HG03280 (cell line): Measurements from ENCODE around the gene CAPN8.

Source experiments
- ATAC-seq: cut with Tn5 transposase; IDR thresholded peaks from one replicate; pipeline ENCODE4 v1.9.1; 2021; ENCODE audit warnings: mild to moderate bottlenecking, moderate library complexity; ENCODE audit not compliant: unreplicated experiment

Gene CAPN8

DNA sequence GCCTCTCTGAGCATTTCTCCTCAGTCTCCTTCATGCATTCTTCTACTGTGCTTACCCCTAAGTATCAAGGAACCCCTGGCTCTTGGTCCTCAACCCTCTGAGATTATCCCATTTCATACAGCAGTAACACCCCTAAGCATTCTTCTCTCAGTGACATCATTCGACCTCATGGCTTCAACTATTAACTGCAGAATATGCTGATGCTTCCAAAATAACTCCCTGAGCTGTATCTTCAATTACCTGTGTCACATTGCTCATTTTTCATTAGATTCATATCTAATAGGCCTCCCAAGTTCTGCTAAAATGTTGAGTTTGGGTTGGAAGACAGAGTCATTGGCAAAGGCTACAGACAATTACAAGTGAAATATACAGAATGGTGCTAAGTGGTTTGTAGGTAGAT lies 7.5 kb downstream of the CAPN8 start:
- ATAC-seq: no peak

DNA sequence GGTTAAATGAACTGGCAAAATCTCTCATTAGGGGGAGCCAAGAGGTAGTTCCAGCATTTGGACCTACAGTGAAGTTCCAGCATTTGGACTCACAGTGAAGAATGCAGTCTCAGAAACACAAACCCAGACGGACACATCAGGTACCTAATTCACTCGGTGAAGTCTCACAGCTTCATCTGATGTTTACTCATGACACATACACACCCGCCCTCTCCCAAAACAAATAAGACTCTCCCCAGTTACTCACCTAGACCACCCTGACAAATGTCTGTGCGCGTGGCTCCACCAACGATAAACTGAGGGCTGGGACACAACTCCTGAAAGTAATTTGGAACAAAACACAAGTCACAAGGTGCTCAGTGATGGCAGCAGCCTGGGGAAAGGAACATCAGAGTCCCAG lies 11.4 kb downstream of the CAPN8 start:
- ATAC-seq: no peak

DNA sequence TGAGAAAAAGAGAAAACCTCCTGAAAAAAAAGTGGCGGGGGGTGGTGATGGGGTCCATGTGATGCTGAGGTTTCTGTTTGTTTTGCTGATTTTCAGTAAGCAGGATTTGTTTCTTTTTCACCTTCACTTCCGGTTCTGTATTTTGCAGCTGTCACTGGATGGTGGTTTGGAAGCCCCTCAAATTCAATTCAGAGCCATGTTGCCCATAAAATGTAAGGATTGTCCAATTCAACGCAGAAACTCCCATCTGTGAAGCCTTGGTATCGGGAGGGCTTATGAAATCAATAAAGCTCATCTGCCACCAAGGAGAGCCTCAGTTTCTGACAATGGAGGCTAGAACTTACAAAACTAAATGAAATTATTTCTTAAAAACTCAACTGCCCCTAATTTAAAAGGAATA lies 12.1 kb downstream of the CAPN8 start:
- ATAC-seq: no peak

GRCh38 chr1:223653015-223653414 lies 12.5 kb downstream of the CAPN8 start:
- ATAC-seq: no peak

DNA sequence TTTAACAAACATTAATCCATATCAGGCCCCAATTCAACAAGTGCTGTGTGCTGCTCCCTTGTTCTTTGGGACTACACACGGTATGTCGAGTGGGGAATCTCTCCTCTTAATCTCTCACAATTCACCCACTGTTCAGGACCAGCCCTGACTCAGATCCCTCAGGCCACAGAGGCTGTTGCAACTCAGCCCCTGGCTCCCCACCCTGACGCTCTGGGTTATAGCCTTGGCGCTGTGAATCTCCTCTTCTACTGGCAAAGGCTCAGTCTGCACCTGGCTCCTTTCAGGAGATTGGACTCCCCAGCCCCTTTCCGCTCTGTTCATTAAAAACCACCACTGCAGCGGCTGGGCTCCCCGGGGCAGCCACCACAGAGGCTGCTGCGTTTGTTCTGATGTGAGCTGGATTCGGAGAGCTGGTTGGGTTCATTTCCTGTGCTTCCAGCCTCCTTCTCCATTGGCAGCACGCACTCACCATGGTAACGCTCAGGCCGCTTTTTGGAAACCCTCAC lies 13.0 kb downstream of the CAPN8 start:
- ATAC-seq: no peak

- no peak for ATAC-seq
These were observed 14.1 kb downstream of the CAPN8 start for GRCh38 chr1:223651291-223651991.

DNA sequence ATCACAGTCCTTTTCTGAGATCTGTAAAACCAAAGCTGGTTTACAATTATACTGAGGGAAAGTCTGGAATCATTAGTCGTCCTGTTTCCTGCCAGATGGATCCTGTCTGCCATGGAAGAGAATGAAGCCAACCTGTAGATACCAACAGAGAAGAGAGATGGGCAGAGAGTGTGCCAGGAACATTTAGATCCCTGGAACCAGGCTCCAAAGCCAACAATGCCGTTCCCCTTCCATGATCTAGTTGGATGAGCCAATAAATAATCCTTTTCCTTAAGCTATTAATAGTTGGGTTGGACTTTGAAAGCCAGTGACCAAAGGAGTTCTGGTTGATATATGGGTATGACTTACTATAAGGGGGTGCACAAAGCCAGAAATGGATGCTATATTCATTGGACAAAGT lies 15.0 kb downstream of the CAPN8 start:
- ATAC-seq: no peak

GRCh38 chr1:223649222-223649621 lies 16.3 kb downstream of the CAPN8 start:
- no peak for ATAC-seq

DNA sequence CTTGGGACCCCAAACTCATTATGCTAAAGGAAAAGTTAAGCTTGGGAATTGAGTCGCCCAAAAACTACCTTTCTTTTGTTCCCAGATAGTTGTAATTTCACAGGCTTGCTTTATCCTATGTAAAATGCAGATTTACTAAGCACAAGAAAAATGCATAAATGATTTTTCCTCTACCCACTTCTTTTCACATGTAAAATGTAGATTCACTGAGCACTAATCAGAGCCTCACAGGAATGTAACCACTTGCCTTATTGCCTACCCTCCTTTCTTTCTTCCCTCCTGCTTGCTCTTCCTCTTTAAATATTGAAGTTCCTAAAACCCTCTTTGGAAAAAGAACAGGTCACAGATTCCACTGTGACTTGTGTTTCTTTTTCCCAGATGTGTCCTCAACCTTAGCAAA lies 18.3 kb downstream of the CAPN8 start:
- ATAC-seq: no peak

- no peak for ATAC-seq
These were observed 19.6 kb downstream of the CAPN8 start for GRCh38 chr1:223645903-223646302.

DNA sequence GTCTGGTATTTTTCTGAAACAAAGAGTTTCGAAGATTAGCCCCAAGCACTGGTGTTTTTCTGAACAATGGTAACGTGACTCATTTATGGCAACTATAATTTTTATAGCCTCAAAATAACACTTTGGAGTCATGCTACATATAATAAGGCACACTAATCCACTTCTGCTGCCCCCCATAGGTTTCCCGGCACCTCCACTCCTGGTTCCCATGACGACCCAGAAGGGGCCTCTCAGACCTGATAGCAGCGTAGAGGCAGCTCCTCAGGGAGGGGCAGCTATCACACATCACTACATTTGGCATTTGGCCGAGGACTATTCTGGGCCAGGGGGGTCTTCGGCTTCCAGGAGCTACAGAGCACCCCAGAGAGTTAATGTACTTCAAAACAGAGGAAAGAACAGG lies 23.3 kb downstream of the CAPN8 start:
- ATAC-seq: no peak

GRCh38 chr1:223641523-223642039 lies 23.9 kb downstream of the CAPN8 start:
- no peak for ATAC-seq

- no peak for ATAC-seq
These were observed 26.2 kb downstream of the CAPN8 start for GRCh38 chr1:223639331-223639749.

DNA sequence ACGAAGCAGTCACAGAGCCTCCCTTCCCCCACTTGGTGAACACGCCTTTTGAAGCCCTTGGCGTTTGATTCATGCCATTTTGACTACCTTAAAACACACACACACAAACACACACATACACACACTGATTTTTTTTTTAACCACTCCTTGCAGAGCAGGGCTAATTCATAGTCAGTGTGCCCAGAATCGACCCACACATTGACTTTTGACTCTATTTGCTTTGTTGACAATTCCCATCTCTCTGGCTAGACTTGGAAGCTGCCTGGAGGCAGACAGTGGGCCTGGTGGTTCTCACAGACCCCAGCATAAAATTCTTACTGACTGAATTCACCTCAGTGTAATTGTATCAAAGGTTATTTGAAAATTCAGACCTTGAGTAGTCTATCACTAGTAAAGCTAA lies 30.3 kb downstream of the CAPN8 start:
- ATAC-seq: no peak

GRCh38 chr1:223634423-223634822 lies 31.1 kb downstream of the CAPN8 start:
- no peak for ATAC-seq

- no peak for ATAC-seq
These were observed 33.5 kb downstream of the CAPN8 start for GRCh38 chr1:223631956-223632355.

DNA sequence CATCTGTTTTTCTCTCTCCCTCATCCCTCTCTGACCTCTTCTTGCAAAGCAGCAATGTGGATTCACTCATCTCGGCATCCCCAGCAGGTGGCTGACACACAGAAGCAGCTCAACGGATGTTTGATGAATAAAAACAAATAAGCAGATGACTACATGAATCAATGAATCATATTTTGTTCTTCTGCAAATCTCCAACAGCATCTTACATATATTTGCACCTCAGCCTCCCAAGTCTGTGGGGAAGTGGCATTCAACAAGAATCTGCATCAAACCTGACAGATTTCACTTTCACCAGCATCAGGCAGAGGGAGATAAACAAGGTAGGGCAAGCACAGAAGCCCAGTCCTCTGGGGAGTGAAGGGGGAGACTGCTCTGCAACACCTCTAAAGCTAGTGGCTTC lies 34.0 kb downstream of the CAPN8 start:
- ATAC-seq: no peak

GRCh38 chr1:223629126-223629457 lies 36.4 kb downstream of the CAPN8 start:
- no peak for ATAC-seq

DNA sequence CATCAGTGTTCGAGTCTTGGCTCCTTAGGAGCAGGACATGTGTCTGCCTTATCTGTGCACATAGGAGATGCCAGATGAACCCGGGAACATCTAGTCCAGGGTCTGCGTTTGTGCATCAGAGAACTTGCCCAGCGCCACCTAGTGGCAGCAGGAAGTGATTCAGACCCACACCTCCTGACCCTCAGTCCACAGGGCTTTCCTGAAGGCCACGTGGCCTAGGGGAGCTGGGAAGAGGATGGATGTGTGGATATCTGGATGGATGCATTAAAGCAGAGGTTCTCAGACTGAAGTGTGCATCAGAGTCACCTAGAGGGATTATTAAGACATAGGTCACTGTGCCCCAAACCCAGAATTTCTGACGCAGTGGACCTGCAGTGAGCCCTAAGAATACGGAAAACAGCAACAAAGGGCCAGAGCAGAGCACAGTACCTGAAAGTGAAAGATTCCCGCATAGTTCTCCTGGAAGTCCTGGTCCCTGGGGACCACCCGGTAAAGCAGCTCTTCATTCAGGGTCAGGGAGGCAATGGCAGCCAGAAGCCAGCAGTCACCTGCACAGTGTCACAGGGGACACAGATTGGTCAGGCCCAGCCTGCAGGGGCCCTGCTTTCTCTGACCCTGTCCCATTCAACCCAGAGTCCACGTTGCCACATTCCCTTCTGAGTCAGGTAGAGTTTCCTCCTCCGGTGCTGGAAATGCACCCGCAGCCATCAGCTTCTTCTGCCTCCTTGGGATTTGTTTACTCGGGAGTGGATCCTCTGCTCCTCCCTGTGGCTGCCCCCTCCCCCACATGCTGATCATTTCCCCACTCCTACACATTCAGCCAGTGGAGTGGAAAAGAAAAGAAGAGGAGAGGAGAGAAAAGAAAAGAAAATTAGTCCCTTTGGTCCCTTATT lies 37.0 kb downstream of the CAPN8 start:
- ATAC-seq: no peak

DNA sequence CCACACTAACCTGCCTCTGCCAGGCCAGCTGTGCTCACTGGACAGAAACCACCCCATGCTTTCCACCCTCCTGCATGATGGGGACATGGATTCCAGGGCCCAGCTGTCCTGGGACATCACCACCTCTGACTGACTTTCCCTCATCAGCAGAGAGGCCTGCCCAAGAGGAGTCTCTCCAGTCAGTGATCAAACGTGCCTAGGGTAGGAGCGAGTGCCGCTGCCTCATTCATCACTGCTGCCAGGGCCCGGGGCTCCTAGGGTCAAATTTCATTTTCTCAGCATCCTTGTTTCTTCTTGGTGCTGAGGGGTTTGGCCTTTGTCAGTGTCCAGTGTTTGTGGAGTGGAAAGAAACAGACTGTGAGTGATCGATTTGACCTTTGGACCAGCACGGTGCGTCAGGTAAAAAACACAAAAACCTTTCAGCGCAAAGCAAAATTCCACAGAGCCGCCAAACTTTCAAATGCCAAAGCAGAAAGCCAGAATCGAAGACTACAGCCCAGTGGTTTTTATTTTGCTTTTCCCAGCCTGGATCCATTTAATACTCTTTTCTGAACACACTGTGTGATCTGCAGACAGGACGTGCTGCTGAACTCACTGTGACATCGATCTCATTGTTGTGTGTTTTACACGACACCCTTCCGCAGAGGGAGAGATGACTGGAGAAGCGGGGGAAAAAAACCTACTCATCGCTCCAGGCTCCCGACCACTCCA lies 43.2 kb downstream of the CAPN8 start:
- no peak for ATAC-seq

DNA sequence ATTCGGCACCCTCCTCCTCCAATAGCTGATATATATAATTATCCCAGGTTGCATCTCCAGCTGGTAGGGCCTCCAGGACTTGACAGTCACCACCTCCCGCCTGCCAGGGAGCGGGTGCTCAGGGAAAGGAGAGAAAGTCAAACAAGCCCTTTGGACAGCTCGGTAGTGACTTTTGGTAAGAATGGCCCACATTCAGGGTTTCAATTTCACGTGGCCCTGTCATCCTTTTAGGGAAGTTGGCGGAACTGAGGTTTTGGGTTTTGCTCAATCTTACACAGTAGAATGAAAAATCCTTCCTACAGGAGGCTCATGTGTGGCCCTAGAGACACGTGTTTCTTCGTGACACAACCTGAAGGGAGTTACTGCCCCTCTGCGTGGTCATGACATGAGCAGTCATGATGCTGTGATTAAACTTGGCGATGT lies 44.2 kb downstream of the CAPN8 start:
- ATAC-seq: peak; percentile 76
